Aortic smooth muscle cell (primary cell): ENCODE data around the gene ABCA6. TPM values are rescaled to one million over a fixed set of nuclear protein-coding genes. Genes with fewer than 3 reads are reported as not detected.

Source experiments
- total RNA-seq: library from RNA; depleted of rRNA; stranded (reverse); fragments of >200 nt; gene quantifications from 2 replicates; pipeline ENCODE4 v1.2.3, GENCODE V29; 2014

ABCA6 gene
- 64.7 and 127 TPM in 2 replicates for total RNA-seq

GRCh38 chr17:69141431-69142174 is at the start of gene ABCA6:
ABCA6 (minus strand) TSS chr17:69141895; CDS start chr17:69140703, 1,192 bp downstream.

GRCh38 chr17:69060822-69061221 is 80.9 kb downstream of the ABCA6 start, which contains the start of gene ABCA9:
ABCA9 (minus strand) TSS chr17:69060927; CDS start chr17:69051126, 9,801 bp downstream.

Other genes with a start within 250 kb of the ABCA6 start
- 106 and 202 TPM in 2 replicates for gene ABCA8, start 186.5 kb downstream of the ABCA6 start, total RNA-seq
- gene ABCA9, start 81.0 kb downstream of the ABCA6 start, total RNA-seq: 59.7 and 76.4 TPM in 2 replicates
- 1.2 and 1.6 TPM in 2 replicates for gene ABCA10, start 86.9 kb upstream of the ABCA6 start, total RNA-seq
- 3.8 and 7.3 TPM in 2 replicates for gene ABCA5, start 185.2 kb upstream of the ABCA6 start, total RNA-seq